ENCODE measurements around the gene MTM1.

Gene MTM1

GRCh38 chrX:150547375-150548115 lies 20.9 kb upstream of the MTM1 start:
- DNase-seq, result peak; percentile 44
- in situ Hi-C loops (cut with HindIII; ENCODE audit: low pct_ligation_motif_present, low pct_unique_long_range_greater_than_20kb, low sequenced_read_pairs), result no loop called here

- no peak for DNase-seq
- in situ Hi-C loops (cut with HindIII; ENCODE audit: low pct_ligation_motif_present, low pct_unique_long_range_greater_than_20kb, low sequenced_read_pairs), result no loop called here
These were observed 20.2 kb upstream of the MTM1 start for GRCh38 chrX:150548251-150548650.

- in situ Hi-C loops (cut with HindIII; ENCODE audit: low pct_ligation_motif_present, low pct_unique_long_range_greater_than_20kb, low sequenced_read_pairs), result no loop called here
These were observed 19.7 kb upstream of the MTM1 start for GRCh38 chrX:150548684-150549083.

GRCh38 chrX:150551963-150552362 lies 16.5 kb upstream of the MTM1 start:
- no peak for DNase-seq
- in situ Hi-C loops (cut with HindIII; ENCODE audit: low pct_ligation_motif_present, low pct_unique_long_range_greater_than_20kb, low sequenced_read_pairs), result no loop called here

More at GRCh38 chrX:150548684-150549083, 19.7 kb upstream of the MTM1 start:
- no peak for DNase-seq

GRCh38 chrX:150558424-150558823 lies 10.0 kb upstream of the MTM1 start:
- in situ Hi-C loops (cut with HindIII; ENCODE audit: low pct_ligation_motif_present, low pct_unique_long_range_greater_than_20kb, low sequenced_read_pairs), result no loop called here

GRCh38 chrX:150564838-150565237 lies 3.6 kb upstream of the MTM1 start:
- no peak for DNase-seq
- in situ Hi-C loops (cut with HindIII; ENCODE audit: low pct_ligation_motif_present, low pct_unique_long_range_greater_than_20kb, low sequenced_read_pairs), result no loop called here

More at GRCh38 chrX:150558424-150558823, 10.0 kb upstream of the MTM1 start:
- no peak for DNase-seq

GRCh38 chrX:150565551-150565950 lies 2.9 kb upstream of the MTM1 start:
- in situ Hi-C loops (cut with HindIII; ENCODE audit: low pct_ligation_motif_present, low pct_unique_long_range_greater_than_20kb, low sequenced_read_pairs), result no loop called here

GRCh38 chrX:150566734-150567182 lies 1.7 kb upstream of the MTM1 start:
- in situ Hi-C loops (cut with HindIII; ENCODE audit: low pct_ligation_motif_present, low pct_unique_long_range_greater_than_20kb, low sequenced_read_pairs), result no loop called here
- DNase-seq, result no peak

More at GRCh38 chrX:150565551-150565950, 2.9 kb upstream of the MTM1 start:
- no peak for DNase-seq

GRCh38 chrX:150567645-150568319 lies 639 bp upstream of the MTM1 start:
- in situ Hi-C loops (cut with HindIII; ENCODE audit: low pct_ligation_motif_present, low pct_unique_long_range_greater_than_20kb, low sequenced_read_pairs), result no loop called here
- no peak for DNase-seq

GRCh38 chrX:150569155-150569477 lies 695 bp downstream of the MTM1 start:
- in situ Hi-C loops (cut with HindIII; ENCODE audit: low pct_ligation_motif_present, low pct_unique_long_range_greater_than_20kb, low sequenced_read_pairs), result no loop called here
- DNase-seq, result no peak

- no peak for DNase-seq
- in situ Hi-C loops (cut with HindIII; ENCODE audit: low pct_ligation_motif_present, low pct_unique_long_range_greater_than_20kb, low sequenced_read_pairs), result no loop called here
These were observed 2.1 kb downstream of the MTM1 start for GRCh38 chrX:150570512-150570911.

GRCh38 chrX:150572206-150572605 lies 3.8 kb downstream of the MTM1 start:
- in situ Hi-C loops (cut with HindIII; ENCODE audit: low pct_ligation_motif_present, low pct_unique_long_range_greater_than_20kb, low sequenced_read_pairs), result no loop called here
- DNase-seq, result no peak

- no peak for DNase-seq
- in situ Hi-C loops (cut with HindIII; ENCODE audit: low pct_ligation_motif_present, low pct_unique_long_range_greater_than_20kb, low sequenced_read_pairs), result no loop called here
These were observed 4.7 kb downstream of the MTM1 start for GRCh38 chrX:150573106-150573505.

GRCh38 chrX:150573702-150574101 lies 5.3 kb downstream of the MTM1 start:
- in situ Hi-C loops (cut with HindIII; ENCODE audit: low pct_ligation_motif_present, low pct_unique_long_range_greater_than_20kb, low sequenced_read_pairs), result no loop called here

GRCh38 chrX:150574559-150575418 lies 6.4 kb downstream of the MTM1 start:
- in situ Hi-C loops (cut with HindIII; ENCODE audit: low pct_ligation_motif_present, low pct_unique_long_range_greater_than_20kb, low sequenced_read_pairs), result no loop called here
- no peak for DNase-seq

More at GRCh38 chrX:150573702-150574101, 5.3 kb downstream of the MTM1 start:
- no peak for DNase-seq

- in situ Hi-C loops (cut with HindIII; ENCODE audit: low pct_ligation_motif_present, low pct_unique_long_range_greater_than_20kb, low sequenced_read_pairs), result no loop called here
- DNase-seq, result no peak
These were observed 7.0 kb downstream of the MTM1 start for GRCh38 chrX:150575419-150575814.

GRCh38 chrX:150577174-150577573 lies 8.8 kb downstream of the MTM1 start:
- no peak for DNase-seq
- in situ Hi-C loops (cut with HindIII; ENCODE audit: low pct_ligation_motif_present, low pct_unique_long_range_greater_than_20kb, low sequenced_read_pairs), result no loop called here

- peak; percentile 61 for DNase-seq
- in situ Hi-C loops (cut with HindIII; ENCODE audit: low pct_ligation_motif_present, low pct_unique_long_range_greater_than_20kb, low sequenced_read_pairs), result no loop called here
These were observed 12.8 kb downstream of the MTM1 start for GRCh38 chrX:150581093-150581775.

All from ACHN (cell line).